ENCODE measurements around the gene CPNE4.

Gene CPNE4

GRCh38 chr3:131694376-131694775 is 340.4 kb downstream of the CPNE4 start:
- DNase-seq (ENCODE audit: low read depth): no peak

- DNase-seq (ENCODE audit: low read depth): no peak
Measured at GRCh38 chr3:131692356-131692755, 342.5 kb downstream of the CPNE4 start.

- no peak for DNase-seq (ENCODE audit: low read depth)
Measured at GRCh38 chr3:131690800-131691199, 344.0 kb downstream of the CPNE4 start.

GRCh38 chr3:131688370-131688769 is 346.4 kb downstream of the CPNE4 start:
- DNase-seq (ENCODE audit: low read depth): no peak

- DNase-seq (ENCODE audit: low read depth): no peak
Measured at GRCh38 chr3:131669600-131669999, 365.2 kb downstream of the CPNE4 start.

- DNase-seq (ENCODE audit: low read depth): no peak
Measured at GRCh38 chr3:131658771-131659170, 376.0 kb downstream of the CPNE4 start.

GRCh38 chr3:131658115-131658514 is 376.7 kb downstream of the CPNE4 start:
- DNase-seq (ENCODE audit: low read depth): no peak

GRCh38 chr3:131655070-131655690 is 379.6 kb downstream of the CPNE4 start:
- no peak for DNase-seq (ENCODE audit: low read depth)

GRCh38 chr3:131645638-131646037 is 389.2 kb downstream of the CPNE4 start:
- no peak for DNase-seq (ENCODE audit: low read depth)

- no peak for DNase-seq (ENCODE audit: low read depth)
Measured at GRCh38 chr3:131636266-131636775, 398.5 kb downstream of the CPNE4 start.

- DNase-seq (ENCODE audit: low read depth): no peak
Measured at GRCh38 chr3:131630807-131631206, 404.0 kb downstream of the CPNE4 start.

GRCh38 chr3:131630097-131630496 is 404.7 kb downstream of the CPNE4 start:
- DNase-seq (ENCODE audit: low read depth): no peak

- DNase-seq (ENCODE audit: low read depth): no peak
Measured at GRCh38 chr3:131623431-131623830, 411.4 kb downstream of the CPNE4 start.

- DNase-seq (ENCODE audit: low read depth): no peak
Measured at GRCh38 chr3:131622726-131623125, 412.1 kb downstream of the CPNE4 start.

GRCh38 chr3:131620977-131621376 is 413.8 kb downstream of the CPNE4 start:
- DNase-seq (ENCODE audit: low read depth): no peak

- DNase-seq (ENCODE audit: low read depth): no peak
Measured at GRCh38 chr3:131619821-131620220, 415.0 kb downstream of the CPNE4 start.

GRCh38 chr3:131616719-131617118 is 418.1 kb downstream of the CPNE4 start:
- no peak for DNase-seq (ENCODE audit: low read depth)

GRCh38 chr3:131612745-131613144 is 422.1 kb downstream of the CPNE4 start:
- DNase-seq (ENCODE audit: low read depth): no peak

- DNase-seq (ENCODE audit: low read depth): no peak
Measured at GRCh38 chr3:131610174-131610573, 424.6 kb downstream of the CPNE4 start.

- DNase-seq (ENCODE audit: low read depth): no peak
Measured at GRCh38 chr3:131608741-131609140, 426.1 kb downstream of the CPNE4 start.

GRCh38 chr3:131608296-131608695 is 426.5 kb downstream of the CPNE4 start:
- DNase-seq (ENCODE audit: low read depth): no peak

- no peak for DNase-seq (ENCODE audit: low read depth)
Measured at GRCh38 chr3:131605916-131606315, 428.9 kb downstream of the CPNE4 start.

GRCh38 chr3:131602011-131602779 is 432.6 kb downstream of the CPNE4 start:
- DNase-seq (ENCODE audit: low read depth): no peak

- no peak for DNase-seq (ENCODE audit: low read depth)
Measured at GRCh38 chr3:131597816-131598215, 437.0 kb downstream of the CPNE4 start.

Data from fibroblast of gingiva (primary cell).